Heart left ventricle (tissue), 13 donors: ENCODE measurements around the gene WDFY3.

Source experiments
- POLR2A ChIP-seq, 2 donors: fragments of 450-650 bp; IDR thresholded peaks; one replicate each; pipeline ENCODE4 v1.6.1; 2017; ENCODE audit warnings: antibody characterized with exemption in 2 of 2, mild to moderate bottlenecking in 2 of 2, moderate library complexity in 2 of 2
- TF ChIP-seq, protein P1 (sequence below), 12 donors: fragments of 200-600 bp; sonication (generic) in 4 of 12; IDR thresholded peaks; one replicate each; pipeline versions ENCODE4 v1.5.0 to v1.8.0; 2018 to 2022; ENCODE audit warnings: antibody characterized with exemption in 12 of 12, mild to moderate bottlenecking in 5 of 12
- donor health status: ischemic (EF 13 %, LVEDD 7.1; RV severe dilation, severe dysfunction).
- donor health status: DM: no; HTN: yes; CAD: no.
- donor health status: DM: no; HTN: no; CAD: no.
- donor health status: ischemic (EF 25% LVEDD 6.9; RV normal size, moderate dysfunction).
- donor health status: ischemic (EF 25% LVEDD 5.7; RV mildly dilated, moderate dysfunction).
- donor health status: ischemic (EF 35%, LVEDD 5.7; RV mildly dilated, moderate dysfunction).
- donor health status: nonischemic (EF 11% LVEDD 7.7; RV severe dilation, severe dysfunction).
- donor health status: DM: yes; HTN: yes; CAD: no.
- donor health status: PGD.
- donor health status: ischemic (EF 29% LVEDD 5.4; RV normal size, mild dysfunction).
- donor health status: nonischemic (EF 23%, LVEDD 6.1; RV moderate dilation, normal function).

GRCh38 chr4:84908876-84909275, 57.6 kb downstream of the WDFY3 start:
- TF ChIP-seq, protein P1, sequence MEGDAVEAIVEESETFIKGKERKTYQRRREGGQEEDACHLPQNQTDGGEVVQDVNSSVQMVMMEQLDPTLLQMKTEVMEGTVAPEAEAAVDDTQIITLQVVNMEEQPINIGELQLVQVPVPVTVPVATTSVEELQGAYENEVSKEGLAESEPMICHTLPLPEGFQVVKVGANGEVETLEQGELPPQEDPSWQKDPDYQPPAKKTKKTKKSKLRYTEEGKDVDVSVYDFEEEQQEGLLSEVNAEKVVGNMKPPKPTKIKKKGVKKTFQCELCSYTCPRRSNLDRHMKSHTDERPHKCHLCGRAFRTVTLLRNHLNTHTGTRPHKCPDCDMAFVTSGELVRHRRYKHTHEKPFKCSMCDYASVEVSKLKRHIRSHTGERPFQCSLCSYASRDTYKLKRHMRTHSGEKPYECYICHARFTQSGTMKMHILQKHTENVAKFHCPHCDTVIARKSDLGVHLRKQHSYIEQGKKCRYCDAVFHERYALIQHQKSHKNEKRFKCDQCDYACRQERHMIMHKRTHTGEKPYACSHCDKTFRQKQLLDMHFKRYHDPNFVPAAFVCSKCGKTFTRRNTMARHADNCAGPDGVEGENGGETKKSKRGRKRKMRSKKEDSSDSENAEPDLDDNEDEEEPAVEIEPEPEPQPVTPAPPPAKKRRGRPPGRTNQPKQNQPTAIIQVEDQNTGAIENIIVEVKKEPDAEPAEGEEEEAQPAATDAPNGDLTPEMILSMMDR (IDR thresholded peaks at IDR 0.05) = no peak
- no peak for TF ChIP-seq POLR2A (IDR thresholded peaks at IDR 0.05)
